GM21381 (cell line): ENCODE measurements around the gene MRPS23.

Experiments used
- ATAC-seq: cut with Tn5 transposase; IDR thresholded peaks from one replicate; pipeline ENCODE4 v1.9.1; 2021; ENCODE audit warnings: mild to moderate bottlenecking, moderate library complexity; ENCODE audit not compliant: unreplicated experiment

Gene MRPS23

DNA sequence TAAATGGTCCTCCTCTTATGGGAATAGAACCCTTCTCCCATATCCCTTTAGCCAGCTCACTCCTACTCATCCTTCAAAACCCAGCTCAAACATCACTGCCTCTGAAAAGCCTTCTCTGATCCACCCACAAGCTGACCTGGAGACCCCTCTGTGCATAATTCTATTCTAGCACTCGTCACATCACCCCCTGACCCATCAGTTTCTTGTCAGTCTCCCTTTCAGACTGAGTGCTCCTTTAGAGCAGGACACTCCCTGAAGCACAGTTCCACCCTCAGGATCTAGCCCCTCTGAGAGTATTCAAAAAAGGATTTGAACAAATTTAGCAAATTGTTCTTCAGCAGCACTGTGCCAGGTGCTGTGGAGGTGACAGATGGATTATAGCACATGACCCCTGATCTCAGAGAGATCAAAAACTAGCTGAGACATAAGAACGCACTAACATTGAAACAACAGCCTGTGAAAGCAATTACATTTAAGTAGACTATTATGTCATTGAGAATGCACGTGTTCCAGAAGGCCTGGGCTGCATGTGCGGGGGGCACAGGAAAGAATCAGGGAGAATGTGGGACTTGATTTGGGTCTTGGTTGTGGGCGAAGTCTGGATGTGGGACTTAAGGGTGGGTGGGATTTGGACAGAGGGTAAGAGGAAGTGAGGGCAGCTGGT lies 43.5 kb downstream of the MRPS23 start:
- no peak for ATAC-seq

DNA sequence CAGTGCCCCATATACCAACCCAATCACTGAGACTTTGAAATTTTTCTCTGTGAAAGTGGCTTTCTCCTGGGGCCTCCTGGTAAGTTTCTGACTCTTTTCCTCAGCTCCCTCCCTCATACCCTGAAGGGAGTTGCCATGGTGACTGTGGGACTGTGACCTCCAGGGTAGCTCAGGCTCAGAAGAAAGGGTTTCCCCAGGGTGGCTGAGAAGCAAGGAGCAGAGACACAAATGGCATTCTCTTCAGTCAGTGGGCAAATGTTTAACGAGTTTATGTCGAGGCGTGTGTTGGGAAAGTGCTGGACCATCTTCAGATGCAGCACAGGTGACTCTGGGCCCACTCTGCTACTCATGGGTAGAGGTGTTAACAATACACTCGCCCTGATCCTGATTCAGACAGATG lies 46.8 kb downstream of the MRPS23 start:
- no peak for ATAC-seq

DNA sequence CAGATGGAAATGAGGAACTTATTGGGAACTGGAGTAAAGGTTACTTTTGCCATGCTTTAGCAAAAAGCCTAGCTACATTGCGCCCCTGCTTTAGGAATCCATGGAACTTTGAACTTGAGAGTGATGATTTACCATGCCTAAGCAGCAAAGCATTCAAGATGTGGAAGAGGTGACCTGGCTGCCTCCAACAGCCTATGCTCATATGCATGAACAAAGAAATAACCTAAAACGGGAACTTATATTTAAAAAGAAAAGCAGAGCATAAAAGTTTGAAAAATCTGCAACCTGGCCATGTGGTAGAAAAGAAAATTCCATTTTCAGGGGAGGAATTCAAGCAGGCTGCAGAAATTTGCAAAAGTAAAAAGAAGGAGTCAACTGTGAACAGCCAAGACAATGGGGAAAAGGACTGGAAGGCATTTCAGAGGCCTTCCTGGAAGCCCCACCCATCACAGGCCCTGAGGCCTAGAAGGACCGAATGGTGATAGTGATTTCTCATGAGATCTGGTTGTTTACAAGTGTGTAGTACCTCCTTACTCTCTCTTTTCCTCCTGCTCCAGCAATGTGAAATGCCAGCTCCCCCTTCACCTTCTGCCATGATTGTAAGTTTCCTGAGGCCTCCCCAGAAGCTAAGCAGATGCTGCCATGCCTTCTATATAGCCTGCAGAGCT lies 48.7 kb downstream of the MRPS23 start:
- ATAC-seq, result no peak

DNA sequence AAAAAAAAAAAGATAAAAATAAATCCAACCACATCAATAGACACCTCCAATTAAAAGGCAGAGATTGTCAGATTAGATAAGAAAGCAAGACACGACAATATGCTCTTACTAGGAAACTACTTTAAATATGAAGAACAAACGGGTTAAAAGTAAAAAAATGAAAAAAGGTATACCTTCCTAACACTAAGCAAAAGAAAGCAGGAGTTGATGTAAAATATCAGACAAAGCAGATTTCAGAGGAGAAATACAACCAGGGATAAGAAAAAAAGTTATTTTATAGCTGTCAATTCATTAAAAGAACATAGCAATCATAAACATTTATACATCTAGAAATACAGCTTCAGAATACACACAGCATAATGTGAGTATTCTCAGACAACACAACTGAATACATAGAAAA lies 55.0 kb downstream of the MRPS23 start:
- ATAC-seq, result no peak

DNA sequence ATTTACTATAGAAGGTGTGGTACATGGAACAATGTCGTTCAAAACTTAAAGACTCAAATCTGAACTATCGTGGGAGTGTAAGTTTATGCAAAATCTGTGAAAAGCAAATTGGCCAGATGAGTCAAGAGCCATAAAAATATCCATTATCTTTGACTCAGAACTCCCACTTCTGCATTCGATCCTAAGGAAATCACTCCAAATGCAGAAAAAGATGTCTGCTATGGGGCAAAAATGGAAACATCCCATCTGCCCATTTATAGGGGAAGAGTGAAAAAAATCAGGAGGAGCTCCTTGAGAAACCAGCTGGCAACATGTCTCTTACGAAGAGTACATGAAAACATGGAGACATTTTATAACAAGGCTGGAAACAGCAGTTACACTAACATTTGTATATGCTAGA lies 61.1 kb downstream of the MRPS23 start:
- no peak for ATAC-seq

DNA sequence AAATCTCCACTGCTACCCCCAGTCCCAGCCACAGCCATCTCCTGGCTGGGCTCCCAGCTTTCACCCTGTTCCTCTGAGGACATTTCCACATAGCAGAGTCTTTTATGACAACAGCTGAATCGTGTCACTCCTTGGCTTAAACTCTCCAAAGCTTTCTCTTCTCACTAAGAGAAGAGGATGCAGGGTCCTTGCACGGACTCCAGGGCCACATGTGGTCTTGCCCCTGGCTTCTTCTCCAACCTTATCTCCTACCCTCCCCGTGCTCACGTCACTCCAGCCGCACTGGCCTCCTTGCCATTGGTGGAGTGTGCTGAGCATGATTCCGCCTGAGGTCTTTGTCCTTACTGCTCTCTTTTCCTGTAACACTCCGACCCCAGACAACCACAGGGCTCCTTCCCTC lies 64.8 kb downstream of the MRPS23 start:
- ATAC-seq, result no peak
